SK-N-SH (cell line): Measurements from ENCODE around the gene LTC4S.

ENCODE experiments used
- CTCF ChIP-seq: fragments of 200-600 bp; sonication (generic); IDR thresholded peaks from 2 replicates; pipeline ENCODE4 v1.6.1; 2017; ENCODE audit warnings: antibody characterized with exemption, mild to moderate bottlenecking, moderate library complexity
- EP300 ChIP-seq, 2 experiments: IDR thresholded peaks; 2 replicates each; pipeline versions ENCODE4 v1.4.0 to v1.6.1; 2012; ENCODE audit warnings: borderline replicate concordance in 1 of 2, low read depth in 1 of 2, low read length in 1 of 2
- EZH2phosphoT487 ChIP-seq: fragments of 200-600 bp; sonication (generic); IDR thresholded peaks from 2 replicates; pipeline ENCODE4 v1.6.1; 2017; ENCODE audit warnings: low read depth, mixed run types, mild to moderate bottlenecking, antibody characterized with exemption, moderate library complexity, borderline replicate concordance
- MAX ChIP-seq: IDR thresholded peaks from 2 replicates; pipeline ENCODE4 v1.4.0; 2012; ENCODE audit warnings: low read depth
- MXI1 ChIP-seq: IDR thresholded peaks from 2 replicates; pipeline ENCODE4 v1.6.1; 2012; ENCODE audit warnings: mild to moderate bottlenecking, low read depth, low read length, improper control_type of control experiment
- RAD21 ChIP-seq: IDR thresholded peaks from 2 replicates; pipeline ENCODE4 v1.6.1; 2012; ENCODE audit warnings: mild to moderate bottlenecking, low read length
- RCOR1 ChIP-seq: fragments of 150-350 bp; IDR thresholded peaks from 2 replicates; pipeline ENCODE4 v1.6.1; 2017; ENCODE audit warnings: antibody characterized with exemption, low read length
- REST ChIP-seq: IDR thresholded peaks from 2 replicates; pipeline ENCODE4 v1.6.1; 2012; ENCODE audit warnings: mild to moderate bottlenecking, low read depth, low read length, moderate library complexity
- RFX5 ChIP-seq: IDR thresholded peaks from 2 replicates; pipeline ENCODE4 v1.6.1; 2012; ENCODE audit warnings: mild to moderate bottlenecking, improper control_type of control experiment, low read length
- TAF1 ChIP-seq: IDR thresholded peaks from 2 replicates; pipeline ENCODE4 v1.6.1; 2012; ENCODE audit warnings: low read depth, mild to moderate bottlenecking, low read length, moderate library complexity, borderline replicate concordance
- YY1 ChIP-seq: IDR thresholded peaks from 2 replicates; pipeline ENCODE4 v1.4.0; 2012; ENCODE audit warnings: low read depth, mild to moderate bottlenecking
- ZBTB33 ChIP-seq: IDR thresholded peaks from 2 replicates; pipeline ENCODE4 v1.4.0; 2012; ENCODE audit warnings: low read depth, borderline replicate concordance

DNA sequence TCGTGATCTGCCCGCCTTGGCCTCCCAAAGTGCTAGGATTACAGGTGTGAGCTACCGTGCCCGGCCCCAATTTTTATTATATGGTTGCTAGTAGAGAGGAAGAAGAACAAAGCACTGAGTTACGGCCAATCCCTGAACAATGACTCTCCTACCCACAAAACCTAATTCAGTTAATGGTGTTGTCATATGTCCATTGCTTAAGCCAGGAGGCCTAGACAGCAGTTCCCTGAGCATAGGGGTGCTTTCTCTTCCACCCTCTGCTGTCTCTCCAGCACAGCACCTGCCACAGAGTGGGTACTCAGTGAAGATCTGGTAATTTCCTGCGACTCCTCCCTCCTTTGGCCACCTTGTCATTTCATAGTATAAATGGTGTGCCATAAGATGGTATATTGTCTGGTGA is 21.4 kb upstream of the LTC4S start:
- TF ChIP-seq CTCF (no peak), RAD21 (no peak), RCOR1 (no peak), TAF1 (no peak), YY1 (no peak), REST (no peak), MAX (no peak), MXI1 (no peak), EZH2phosphoT487 (no peak), RFX5 (no peak), ZBTB33 (no peak), EP300 (IDR thresholded peaks at IDR 0.05; ENCODE audit: borderline replicate concordance in 1 of 2, low read depth in 1 of 2, low read length in 1 of 2) (no peak)
